ENCODE data around the gene RPRM.

The RPRM gene

DNA sequence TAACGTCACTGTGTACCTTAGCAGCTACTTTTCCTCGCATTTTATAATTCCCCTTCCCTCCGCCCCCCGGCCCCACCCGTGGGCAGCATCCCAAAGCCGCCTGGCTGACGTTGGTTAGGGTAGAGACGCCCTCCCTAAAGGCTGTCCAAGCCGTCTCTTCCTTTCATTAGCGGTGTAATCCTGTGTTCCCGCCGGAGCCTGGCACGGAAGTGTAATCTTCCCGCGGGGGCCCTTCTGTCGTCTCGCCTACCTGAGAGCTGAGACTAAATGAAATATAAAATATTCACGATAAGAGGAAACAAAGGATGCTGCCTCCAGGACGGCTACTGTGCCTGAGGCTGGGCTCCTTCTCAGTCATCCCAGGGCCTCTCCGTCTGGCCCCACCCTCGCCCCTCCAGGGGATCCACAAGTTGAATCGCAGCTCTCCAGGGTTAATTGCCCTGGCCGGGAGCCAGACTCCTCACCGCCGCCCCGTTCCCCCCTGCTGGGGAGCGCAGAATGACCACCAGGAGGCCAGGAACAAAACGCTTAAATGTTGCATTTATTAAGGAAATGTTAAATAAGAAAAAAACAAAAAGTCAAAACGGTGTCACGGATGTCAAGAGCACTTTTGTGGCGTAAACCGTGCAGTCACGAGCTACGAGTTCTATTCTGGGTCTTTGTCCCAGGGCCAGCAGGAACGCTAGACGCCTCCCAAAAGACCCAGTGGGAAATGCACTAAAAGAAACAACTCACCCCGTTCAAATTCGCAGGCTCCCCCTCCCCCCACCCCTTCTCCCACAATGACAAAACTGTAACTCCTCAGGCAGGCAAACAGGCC lies 1.5 kb downstream of the RPRM start:
- no peak overlapping the region for H3K4me3 ChIP-seq (ENCODE audit: low read depth, low read length)
- peak; percentile 28 for TF ChIP-seq CTCF (conservative IDR thresholded peaks at IDR 0.05; ENCODE audit: low read depth, low read length)
- DNase-seq (ENCODE audit: low read depth), result peak; percentile 4

DNA sequence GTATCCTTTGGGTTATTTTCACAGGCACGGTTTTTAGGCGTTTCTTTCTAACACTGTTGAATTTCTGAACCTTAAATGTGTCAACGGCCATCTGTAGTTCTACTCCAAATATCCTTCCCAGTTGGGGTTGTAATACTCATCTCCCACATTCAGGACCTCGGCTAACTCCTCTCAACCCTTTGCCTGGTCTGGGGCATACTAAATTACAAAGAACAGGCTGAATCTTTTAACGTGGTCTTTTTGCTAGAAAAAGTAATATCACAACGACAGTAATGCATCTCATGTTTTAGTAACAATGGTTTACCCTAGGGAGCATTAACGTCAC lies 2.1 kb downstream of the RPRM start:
- TF ChIP-seq CTCF (conservative IDR thresholded peaks at IDR 0.05; ENCODE audit: low read depth, low read length), result no peak
- no peak for DNase-seq (ENCODE audit: low read depth)
- H3K4me3 ChIP-seq (ENCODE audit: low read depth, low read length), result no peak overlapping the region

- no peak overlapping the region for H3K4me3 ChIP-seq (ENCODE audit: low read depth, low read length)
- no peak for DNase-seq (ENCODE audit: low read depth)
- TF ChIP-seq CTCF (conservative IDR thresholded peaks at IDR 0.05; ENCODE audit: low read depth, low read length), result no peak
Observed at GRCh38 chr2:153474876-153475435, 3.6 kb downstream of the RPRM start.

GRCh38 chr2:153474407-153474806 lies 4.2 kb downstream of the RPRM start:
- no peak overlapping the region for H3K4me3 ChIP-seq (ENCODE audit: low read depth, low read length)
- no peak for DNase-seq (ENCODE audit: low read depth)
- no peak for TF ChIP-seq CTCF (conservative IDR thresholded peaks at IDR 0.05; ENCODE audit: low read depth, low read length)

GRCh38 chr2:153470867-153471266 lies 7.7 kb downstream of the RPRM start:
- H3K4me3 ChIP-seq (ENCODE audit: low read depth, low read length), result no peak overlapping the region
- TF ChIP-seq CTCF (conservative IDR thresholded peaks at IDR 0.05; ENCODE audit: low read depth, low read length), result no peak
- no peak for DNase-seq (ENCODE audit: low read depth)

- TF ChIP-seq CTCF (conservative IDR thresholded peaks at IDR 0.05; ENCODE audit: low read depth, low read length), result no peak
- DNase-seq (ENCODE audit: low read depth), result no peak
Observed at GRCh38 chr2:153464395-153464794, 14.2 kb downstream of the RPRM start.

DNA sequence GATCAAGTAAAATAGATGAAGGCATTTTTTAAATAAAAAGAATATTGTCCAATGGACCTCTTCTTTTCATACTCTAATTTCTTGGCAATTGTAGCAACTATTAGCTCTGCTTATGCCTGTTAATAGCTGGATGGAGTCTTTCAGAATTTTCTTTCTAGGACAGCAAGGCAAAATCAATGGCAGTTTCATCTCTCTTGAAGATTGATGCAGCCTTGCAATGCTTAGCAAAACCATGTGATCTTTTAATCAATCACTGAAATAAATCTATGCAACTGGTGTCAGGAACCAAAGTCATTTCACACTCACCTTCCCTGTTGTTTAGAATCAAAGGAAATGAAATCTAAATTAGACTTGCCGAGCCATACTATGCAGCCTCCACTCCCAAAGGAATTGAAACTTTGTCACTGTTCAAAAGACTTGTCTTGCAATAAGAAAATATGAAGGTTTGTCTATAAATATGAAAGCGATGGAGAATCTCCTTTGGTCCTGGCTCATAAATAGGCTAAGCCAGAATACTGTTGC lies 16.2 kb downstream of the RPRM start:
- no peak for TF ChIP-seq CTCF (conservative IDR thresholded peaks at IDR 0.05; ENCODE audit: low read depth, low read length)
- no peak for DNase-seq (ENCODE audit: low read depth)
- H3K4me3 ChIP-seq (ENCODE audit: low read depth, low read length), result no peak overlapping the region

More at GRCh38 chr2:153464395-153464794, 14.2 kb downstream of the RPRM start:
- H3K4me3 ChIP-seq (ENCODE audit: low read depth, low read length), result no peak overlapping the region

Data from choroid plexus epithelial cell (primary cell).